HCT116 (cell line): ENCODE data around the gene CCDC30. TPM values are rescaled to one million over a fixed set of nuclear protein-coding genes. Genes with fewer than 3 reads are reported as not detected.

ENCODE experiments used
- ATAC-seq: fragments of 200-7000 bp; cut with Tn5 transposase; 2 replicates; pipeline ENCODE4 v1.9.1; 2020; ENCODE audit warnings: mild to moderate bottlenecking, moderate library complexity
- BruUV-seq: library from RNA; stranded (reverse); fragments of 400-500 nt; replicated peaks from 2 replicates; lab custom pipeline; 2021; lab: Mats Ljungman, UMichigan
- CTCF ChIA-PET: fragments of 300-600 bp; sonication (Branson Sonifier 250); formaldehyde crosslinking; loops from one replicate; lab custom pipeline; 2021; ENCODE audit warnings: antibody characterized with exemption; lab: Charles Lee
- POLR2A ChIA-PET: fragments of 300-600, 350-600 bp; sonication (Branson Sonifier 250); formaldehyde crosslinking; loops from one replicate; lab custom pipeline; 2021; ENCODE audit warnings: antibody characterized with exemption; lab: Charles Lee
- RAD21 ChIA-PET, 2 experiments: fragments of 300-600 bp; sonication (Branson Sonifier 250); formaldehyde crosslinking; loops; one replicate each; lab custom pipeline; 2023; ENCODE audit warnings: low total read pairs in 2 of 2; ENCODE audit not compliant: uncharacterized antibody in 2 of 2, unreplicated experiment in 2 of 2, low non-redundant PET in 1 of 2; lab: Charles Lee
- DNase-seq: peaks from one replicate; pipeline ENCODE4 v3.0.0-alpha.2; 2010; ENCODE audit warnings: low read depth, low spot score
- H2AFZ ChIP-seq: fragments of 200-600 bp; shearing (Covaris generic), sonication (generic); 2 replicates; pipeline ENCODE4 v1.6.1; 2017; ENCODE audit warnings: low read depth, mixed run types, mixed read lengths, antibody characterized with exemption, low read length; ENCODE audit not compliant: poor library complexity, severe bottlenecking
- H3K27ac ChIP-seq: 2 replicates; pipeline ENCODE4 v1.5.1; 2012; ENCODE audit warnings: low read depth, low read length
- H3K27me3 ChIP-seq: fragments of 200-600 bp; sonication (generic); 2 replicates; pipeline ENCODE4 v1.6.1; 2016; ENCODE audit warnings: mixed run types, low read length, mixed read lengths; ENCODE audit not compliant: insufficient read depth
- H3K36me3 ChIP-seq, 2 experiments: fragments of 200-500 bp in 1 of 2; fragments of 200-600 bp in 1 of 2; sonication (Bioruptor generic) in 1 of 2; sonication (generic) in 1 of 2; 2 replicates each; pipeline versions ENCODE4 v1.5.1 to v1.6.1; 2014 to 2016; ENCODE audit warnings: low read length in 2 of 2, inconsistent platforms in 1 of 2, mixed read lengths in 1 of 2, mixed run types in 1 of 2; ENCODE audit not compliant: insufficient read depth in 2 of 2, control insufficient read depth in 1 of 2
- H3K4me1 ChIP-seq, 2 experiments: fragments of 200-600 bp in 1 of 2; sonication (generic) in 1 of 2; 2 replicates each; pipeline versions ENCODE4 v1.5.1 to v1.6.1; 2012 to 2017; ENCODE audit warnings: low read length in 2 of 2, inconsistent platforms in 1 of 2, mild to moderate bottlenecking in 1 of 2, mixed read lengths in 1 of 2, mixed run types in 1 of 2, moderate library complexity in 1 of 2; ENCODE audit not compliant: insufficient read depth in 2 of 2, control insufficient read depth in 1 of 2
- H3K4me2 ChIP-seq: fragments of 200-600 bp; sonication (generic); 2 replicates; pipeline ENCODE4 v1.6.1; 2017; ENCODE audit warnings: mixed run types, low read length, mixed read lengths
- H3K4me3 ChIP-seq, 2 experiments: fragments of 200-600 bp in 1 of 2; sonication (generic) in 1 of 2; replicated peaks in 1 of 2; 2 replicates each; pipeline ENCODE4 v1.5.1; 2011 to 2016; ENCODE audit warnings: low read length in 2 of 2, control low read depth in 1 of 2, low read depth in 1 of 2, mild to moderate bottlenecking in 1 of 2, mixed read lengths in 1 of 2, mixed run types in 1 of 2
- H3K79me2 ChIP-seq: fragments of 200-600 bp; sonication (generic); 2 replicates; pipeline ENCODE4 v1.6.1; 2017; ENCODE audit warnings: mild to moderate bottlenecking, mixed run types, low read length, moderate library complexity, mixed read lengths; ENCODE audit not compliant: insufficient read depth
- H3K9ac ChIP-seq: fragments of 200-600 bp; sonication (generic); 2 replicates; pipeline ENCODE4 v1.6.1; 2016; ENCODE audit warnings: low read length, mixed read lengths
- H3K9me2 ChIP-seq: fragments of 200-600 bp; sonication (generic), shearing (Covaris generic); 2 replicates; pipeline ENCODE4 v1.6.1; 2017; ENCODE audit warnings: mixed run types, mild to moderate bottlenecking, moderate library complexity; ENCODE audit not compliant: insufficient read depth
- H3K9me3 ChIP-seq, 2 experiments: fragments of 200-500 bp in 1 of 2; fragments of 200-600 bp in 1 of 2; sonication (Bioruptor generic) in 1 of 2; sonication (generic) in 1 of 2; 2 replicates each; pipeline ENCODE4 v1.6.1; 2014 to 2017; ENCODE audit warnings: low read length in 2 of 2, mixed read lengths in 2 of 2, inconsistent platforms in 1 of 2, low read depth in 1 of 2, mild to moderate bottlenecking in 1 of 2, mixed run types in 1 of 2, moderate library complexity in 1 of 2; ENCODE audit not compliant: control insufficient read depth in 1 of 2, insufficient read depth in 1 of 2
- H4K20me1 ChIP-seq: fragments of 200-600 bp; sonication (generic), shearing (Covaris generic); 2 replicates; pipeline ENCODE4 v1.6.1; 2017; ENCODE audit warnings: mixed run types, mild to moderate bottlenecking, moderate library complexity; ENCODE audit not compliant: insufficient read depth
- ATF3 ChIP-seq: IDR thresholded peaks from 2 replicates; pipeline ENCODE4 v1.6.1; 2012
- CBX3 ChIP-seq: IDR thresholded peaks from 2 replicates; pipeline ENCODE4 v1.6.1; 2012; ENCODE audit warnings: low read depth
- CEBPB ChIP-seq: IDR thresholded peaks from 2 replicates; pipeline ENCODE4 v1.6.1; 2012; ENCODE audit warnings: low read depth
- ELF1 ChIP-seq: IDR thresholded peaks from 2 replicates; pipeline ENCODE4 v1.6.1; 2012; ENCODE audit warnings: low read depth, borderline replicate concordance
- EZH2 ChIP-seq: fragments of 200-600 bp; sonication (generic); IDR thresholded peaks from 2 replicates; pipeline ENCODE4 v1.6.1; 2017; ENCODE audit warnings: antibody characterized with exemption, mixed run types
- EZH2phosphoT487 ChIP-seq: fragments of 200-600 bp; IDR thresholded peaks from 2 replicates; pipeline ENCODE4 v1.6.1; 2018; ENCODE audit warnings: antibody characterized with exemption, borderline replicate concordance
- FOSL1 ChIP-seq: IDR thresholded peaks from 2 replicates; pipeline ENCODE4 v1.6.1; 2012; ENCODE audit warnings: low read depth
- POLR2A ChIP-seq: IDR thresholded peaks from 2 replicates; pipeline ENCODE4 v1.7.0; 2011; ENCODE audit warnings: borderline replicate concordance; ENCODE audit not compliant: insufficient read depth, insufficient read length; ENCODE audit errors: extremely low read depth
- POLR2AphosphoS5 ChIP-seq: IDR thresholded peaks from 2 replicates; pipeline ENCODE4 v1.6.1; 2011; ENCODE audit warnings: mild to moderate bottlenecking, low read depth, low read length, moderate library complexity
- REST ChIP-seq: IDR thresholded peaks from 2 replicates; pipeline ENCODE4 v1.6.1; 2012; ENCODE audit warnings: low read depth
- SIN3A ChIP-seq: IDR thresholded peaks from 2 replicates; pipeline ENCODE4 v1.6.1; 2012; ENCODE audit warnings: low read depth
- SP1 ChIP-seq: IDR thresholded peaks from 2 replicates; pipeline ENCODE4 v1.6.1; 2012; ENCODE audit warnings: low read depth
- SRF ChIP-seq: IDR thresholded peaks from 2 replicates; pipeline ENCODE4 v1.6.1; 2012; ENCODE audit warnings: low read depth
- TCF7L2 ChIP-seq: IDR thresholded peaks from 2 replicates; pipeline ENCODE4 v1.7.0; 2011; ENCODE audit warnings: borderline replicate concordance, inconsistent platforms; ENCODE audit not compliant: insufficient read depth, insufficient read length; ENCODE audit errors: extremely low read depth
- YY1 ChIP-seq: IDR thresholded peaks from 2 replicates; pipeline ENCODE4 v1.6.1; 2011; ENCODE audit warnings: low read length, low read depth, moderate library complexity, mild to moderate bottlenecking; ENCODE audit not compliant: insufficient replicate concordance; ENCODE audit errors: extremely low read depth
- ZFX ChIP-seq: fragments of 450-650 bp; IDR thresholded peaks from 2 replicates; pipeline ENCODE4 v1.6.1; 2017
- ZNF274 ChIP-seq: fragments of 200-500 bp; sonication (Bioruptor generic); IDR thresholded peaks from 2 replicates; pipeline ENCODE4 v1.6.1; 2014; ENCODE audit warnings: mild to moderate bottlenecking, low read depth, low read length, inconsistent platforms
- intact Hi-C: fragments of 100-400 bp; cut with micrococcal nuclease; formaldehyde crosslinking; loops from 2 replicates; pipeline ENCODE4 v1.10.0; 2022
- total RNA-seq: library from RNA; stranded (reverse); gene quantifications from one replicate; pipeline ENCODE4 v1.2.1, GENCODE V29; 2021; ENCODE audit not compliant: unreplicated experiment
- TF ChIP-seq, protein P1 (sequence below): IDR thresholded peaks from 2 replicates; pipeline ENCODE4 v1.6.1; 2011; ENCODE audit warnings: mild to moderate bottlenecking, low read length, moderate library complexity; ENCODE audit not compliant: insufficient replicate concordance; ENCODE audit errors: extremely low read depth
- TF ChIP-seq, protein P2 (sequence below), 3 experiments: fragments of 200-600 bp in 1 of 3; sonication (generic) in 1 of 3; IDR thresholded peaks in 2 of 3; conservative IDR thresholded peaks in 1 of 3; 2 replicates each; pipeline ENCODE4 v1.5.1; 2012 to 2017; ENCODE audit warnings: low read depth in 2 of 3, low read length in 2 of 3, antibody characterized with exemption in 1 of 3, borderline replicate concordance in 1 of 3, control low read depth in 1 of 3, mild to moderate bottlenecking in 1 of 3, mixed read lengths in 1 of 3, mixed run types in 1 of 3, moderate library complexity in 1 of 3; ENCODE audit not compliant: insufficient read depth in 1 of 3
- TF ChIP-seq, protein P3 (sequence below): IDR thresholded peaks from 2 replicates; pipeline ENCODE4 v1.6.1; 2012

Gene CCDC30
- total RNA-seq, 1 experiment from 2014 or later = 2.0 TPM

DNA sequence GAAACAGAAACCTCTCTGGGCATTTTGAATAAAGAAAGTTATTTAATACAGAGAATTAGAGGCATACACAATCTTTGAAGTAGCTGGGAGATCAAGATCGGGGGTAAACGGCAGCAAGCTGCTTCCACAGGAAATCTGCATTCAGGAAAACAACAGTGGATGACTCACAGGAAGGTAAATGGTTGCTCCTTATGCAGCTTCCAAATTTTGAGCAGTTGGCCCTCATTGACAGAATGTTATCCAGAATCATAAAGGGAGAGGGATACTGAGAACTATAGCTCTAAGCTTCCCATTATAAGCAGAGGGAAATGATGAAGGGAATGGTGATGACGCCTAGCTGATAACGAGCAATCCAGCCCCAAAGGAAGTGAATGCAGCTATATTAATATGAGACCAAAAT lies 35.8 kb upstream of the CCDC30 start:
- intact Hi-C loops = no loop called here
- no peaks in the 10 kb centered on the region for H3K79me2 ChIP-seq
- TF ChIP-seq, protein P1, sequence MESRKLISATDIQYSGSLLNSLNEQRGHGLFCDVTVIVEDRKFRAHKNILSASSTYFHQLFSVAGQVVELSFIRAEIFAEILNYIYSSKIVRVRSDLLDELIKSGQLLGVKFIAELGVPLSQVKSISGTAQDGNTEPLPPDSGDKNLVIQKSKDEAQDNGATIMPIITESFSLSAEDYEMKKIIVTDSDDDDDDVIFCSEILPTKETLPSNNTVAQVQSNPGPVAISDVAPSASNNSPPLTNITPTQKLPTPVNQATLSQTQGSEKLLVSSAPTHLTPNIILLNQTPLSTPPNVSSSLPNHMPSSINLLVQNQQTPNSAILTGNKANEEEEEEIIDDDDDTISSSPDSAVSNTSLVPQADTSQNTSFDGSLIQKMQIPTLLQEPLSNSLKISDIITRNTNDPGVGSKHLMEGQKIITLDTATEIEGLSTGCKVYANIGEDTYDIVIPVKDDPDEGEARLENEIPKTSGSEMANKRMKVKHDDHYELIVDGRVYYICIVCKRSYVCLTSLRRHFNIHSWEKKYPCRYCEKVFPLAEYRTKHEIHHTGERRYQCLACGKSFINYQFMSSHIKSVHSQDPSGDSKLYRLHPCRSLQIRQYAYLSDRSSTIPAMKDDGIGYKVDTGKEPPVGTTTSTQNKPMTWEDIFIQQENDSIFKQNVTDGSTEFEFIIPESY = no peak
- TF ChIP-seq ZNF274 (no peak), SRF (no peak), ATF3 (no peak), SIN3A (no peak), EZH2phosphoT487 (no peak), ZFX (no peak), YY1 (no peak), SP1 (no peak), CBX3 (no peak), CEBPB (no peak), TCF7L2 (no peak), POLR2AphosphoS5 (no peak), EZH2 (no peak), REST (no peak), POLR2A (no peak), FOSL1 (no peak), ELF1 (no peak)
- TF ChIP-seq, protein P2, sequence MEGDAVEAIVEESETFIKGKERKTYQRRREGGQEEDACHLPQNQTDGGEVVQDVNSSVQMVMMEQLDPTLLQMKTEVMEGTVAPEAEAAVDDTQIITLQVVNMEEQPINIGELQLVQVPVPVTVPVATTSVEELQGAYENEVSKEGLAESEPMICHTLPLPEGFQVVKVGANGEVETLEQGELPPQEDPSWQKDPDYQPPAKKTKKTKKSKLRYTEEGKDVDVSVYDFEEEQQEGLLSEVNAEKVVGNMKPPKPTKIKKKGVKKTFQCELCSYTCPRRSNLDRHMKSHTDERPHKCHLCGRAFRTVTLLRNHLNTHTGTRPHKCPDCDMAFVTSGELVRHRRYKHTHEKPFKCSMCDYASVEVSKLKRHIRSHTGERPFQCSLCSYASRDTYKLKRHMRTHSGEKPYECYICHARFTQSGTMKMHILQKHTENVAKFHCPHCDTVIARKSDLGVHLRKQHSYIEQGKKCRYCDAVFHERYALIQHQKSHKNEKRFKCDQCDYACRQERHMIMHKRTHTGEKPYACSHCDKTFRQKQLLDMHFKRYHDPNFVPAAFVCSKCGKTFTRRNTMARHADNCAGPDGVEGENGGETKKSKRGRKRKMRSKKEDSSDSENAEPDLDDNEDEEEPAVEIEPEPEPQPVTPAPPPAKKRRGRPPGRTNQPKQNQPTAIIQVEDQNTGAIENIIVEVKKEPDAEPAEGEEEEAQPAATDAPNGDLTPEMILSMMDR (IDR thresholded peaks at IDR 0.05 in 2 of 3, conservative IDR thresholded peaks at IDR 0.05 in 1 of 3; ENCODE audit: borderline replicate concordance in 1 of 3, insufficient read depth in 1 of 3, low read depth in 2 of 3, low read length in 2 of 3) = no peak
- TF ChIP-seq, protein P3, sequence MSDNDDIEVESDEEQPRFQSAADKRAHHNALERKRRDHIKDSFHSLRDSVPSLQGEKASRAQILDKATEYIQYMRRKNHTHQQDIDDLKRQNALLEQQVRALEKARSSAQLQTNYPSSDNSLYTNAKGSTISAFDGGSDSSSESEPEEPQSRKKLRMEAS = no peak
- ChIA-PET CTCF (no interaction called here), RAD21 (no interaction called here), POLR2A (interaction anchor here (0.6 kb wide), 1 partner anchor 648 kb away, joined by 3 read pairs; no protein-coding TSS in a partner anchor)
- no peak overlapping the region for H2AFZ ChIP-seq
- no peak overlapping the region for H3K4me2 ChIP-seq
- no peaks in the 10 kb centered on the region for H3K27me3 ChIP-seq
- no TSS peak for BruUV-seq
- no peaks in the 10 kb centered on the region for H3K9me3 ChIP-seq
- H3K9me2 ChIP-seq = no peaks in the 10 kb centered on the region
- ATAC-seq (no peak), DNase-seq (no peak)
- no peaks in the 10 kb centered on the region for H3K36me3 ChIP-seq
- H3K4me3 ChIP-seq = no peak overlapping the region
- no peak overlapping the region for H3K27ac ChIP-seq
- H3K4me1 ChIP-seq = no peaks in the 10 kb centered on the region
- no peaks in the 10 kb centered on the region for H4K20me1 ChIP-seq
- no peak overlapping the region for H3K9ac ChIP-seq
